HL-60 (cell line): ENCODE measurements around the gene MMP23B.
A peak's percentile ranks its signal among the peaks of the same experiment; 100 is the strongest.

Experiments
- DNase-seq, 2 experiments: peaks; one replicate each; pipeline ENCODE4 v3.0.0-alpha.2; 2010 to 2020; ENCODE audit warnings: low read depth in 1 of 2, low spot score in 1 of 2
- H3K27ac ChIP-seq: fragments of 250-450 bp; sonication (Bioruptor Pico); replicated peaks from 2 replicates; pipeline ENCODE4 v1.5.1; 2020; ENCODE audit warnings: mild to moderate bottlenecking, moderate library complexity
- H3K27me3 ChIP-seq: fragments of 250-450 bp; sonication (Bioruptor Pico); 2 replicates; pipeline ENCODE4 v1.5.1; 2021; ENCODE audit warnings: mild to moderate bottlenecking, moderate library complexity; ENCODE audit not compliant: insufficient read depth, poor library complexity, severe bottlenecking
- H3K4me3 ChIP-seq: replicated peaks from 2 replicates; pipeline ENCODE4 v1.5.1; 2011; ENCODE audit warnings: mild to moderate bottlenecking, control low read depth, low read length; ENCODE audit not compliant: insufficient read depth
- GABPA ChIP-seq: IDR thresholded peaks from 2 replicates; pipeline ENCODE4 v1.6.1; 2012; ENCODE audit warnings: low read depth
- POLR2AphosphoS5 ChIP-seq: IDR thresholded peaks from 2 replicates; pipeline ENCODE4 v1.6.1; 2012; ENCODE audit warnings: low read depth
- SPI1 ChIP-seq: IDR thresholded peaks from 2 replicates; pipeline ENCODE4 v1.6.1; 2012; ENCODE audit warnings: low read depth, mild to moderate bottlenecking, borderline replicate concordance
- TF ChIP-seq, protein P1 (sequence below): IDR thresholded peaks from 2 replicates; pipeline ENCODE4 v1.6.1; 2012; ENCODE audit warnings: low read depth; ENCODE audit not compliant: insufficient replicate concordance
- TF ChIP-seq, protein P2 (sequence below): IDR thresholded peaks from one replicate; pipeline ENCODE4 v1.5.1; 2011; ENCODE audit warnings: low read length, control low read depth, inconsistent platforms; ENCODE audit not compliant: insufficient read depth

MMP23B gene

DNA sequence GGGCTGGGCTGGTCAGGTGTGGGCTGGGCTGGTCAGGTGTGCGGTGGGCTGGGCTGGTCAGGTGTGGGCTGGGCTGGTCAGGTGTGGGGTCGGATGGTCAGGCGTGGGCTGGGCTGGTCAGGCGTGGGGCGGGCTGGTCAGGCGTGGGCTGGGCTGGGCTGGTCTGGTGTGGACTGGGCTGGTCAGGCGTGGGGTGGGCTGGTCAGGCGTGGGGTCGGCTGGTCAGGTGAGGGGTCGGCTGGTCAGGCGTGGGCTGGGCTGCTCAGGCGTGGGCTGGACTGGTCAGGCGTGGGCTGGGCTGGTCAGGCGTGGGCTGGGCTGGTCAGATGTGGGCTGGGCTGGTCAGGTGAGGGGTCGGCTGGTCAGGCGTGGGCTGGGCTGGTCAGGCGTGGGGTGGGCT, 26.2 kb upstream of the MMP23B start:
- no peak overlapping the region for H3K4me3 ChIP-seq
- TF ChIP-seq GABPA (no peak), SPI1 (no peak), POLR2AphosphoS5 (no peak)
- TF ChIP-seq, protein P1, sequence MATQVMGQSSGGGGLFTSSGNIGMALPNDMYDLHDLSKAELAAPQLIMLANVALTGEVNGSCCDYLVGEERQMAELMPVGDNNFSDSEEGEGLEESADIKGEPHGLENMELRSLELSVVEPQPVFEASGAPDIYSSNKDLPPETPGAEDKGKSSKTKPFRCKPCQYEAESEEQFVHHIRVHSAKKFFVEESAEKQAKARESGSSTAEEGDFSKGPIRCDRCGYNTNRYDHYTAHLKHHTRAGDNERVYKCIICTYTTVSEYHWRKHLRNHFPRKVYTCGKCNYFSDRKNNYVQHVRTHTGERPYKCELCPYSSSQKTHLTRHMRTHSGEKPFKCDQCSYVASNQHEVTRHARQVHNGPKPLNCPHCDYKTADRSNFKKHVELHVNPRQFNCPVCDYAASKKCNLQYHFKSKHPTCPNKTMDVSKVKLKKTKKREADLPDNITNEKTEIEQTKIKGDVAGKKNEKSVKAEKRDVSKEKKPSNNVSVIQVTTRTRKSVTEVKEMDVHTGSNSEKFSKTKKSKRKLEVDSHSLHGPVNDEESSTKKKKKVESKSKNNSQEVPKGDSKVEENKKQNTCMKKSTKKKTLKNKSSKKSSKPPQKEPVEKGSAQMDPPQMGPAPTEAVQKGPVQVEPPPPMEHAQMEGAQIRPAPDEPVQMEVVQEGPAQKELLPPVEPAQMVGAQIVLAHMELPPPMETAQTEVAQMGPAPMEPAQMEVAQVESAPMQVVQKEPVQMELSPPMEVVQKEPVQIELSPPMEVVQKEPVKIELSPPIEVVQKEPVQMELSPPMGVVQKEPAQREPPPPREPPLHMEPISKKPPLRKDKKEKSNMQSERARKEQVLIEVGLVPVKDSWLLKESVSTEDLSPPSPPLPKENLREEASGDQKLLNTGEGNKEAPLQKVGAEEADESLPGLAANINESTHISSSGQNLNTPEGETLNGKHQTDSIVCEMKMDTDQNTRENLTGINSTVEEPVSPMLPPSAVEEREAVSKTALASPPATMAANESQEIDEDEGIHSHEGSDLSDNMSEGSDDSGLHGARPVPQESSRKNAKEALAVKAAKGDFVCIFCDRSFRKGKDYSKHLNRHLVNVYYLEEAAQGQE: no peak
- TF ChIP-seq, protein P2, sequence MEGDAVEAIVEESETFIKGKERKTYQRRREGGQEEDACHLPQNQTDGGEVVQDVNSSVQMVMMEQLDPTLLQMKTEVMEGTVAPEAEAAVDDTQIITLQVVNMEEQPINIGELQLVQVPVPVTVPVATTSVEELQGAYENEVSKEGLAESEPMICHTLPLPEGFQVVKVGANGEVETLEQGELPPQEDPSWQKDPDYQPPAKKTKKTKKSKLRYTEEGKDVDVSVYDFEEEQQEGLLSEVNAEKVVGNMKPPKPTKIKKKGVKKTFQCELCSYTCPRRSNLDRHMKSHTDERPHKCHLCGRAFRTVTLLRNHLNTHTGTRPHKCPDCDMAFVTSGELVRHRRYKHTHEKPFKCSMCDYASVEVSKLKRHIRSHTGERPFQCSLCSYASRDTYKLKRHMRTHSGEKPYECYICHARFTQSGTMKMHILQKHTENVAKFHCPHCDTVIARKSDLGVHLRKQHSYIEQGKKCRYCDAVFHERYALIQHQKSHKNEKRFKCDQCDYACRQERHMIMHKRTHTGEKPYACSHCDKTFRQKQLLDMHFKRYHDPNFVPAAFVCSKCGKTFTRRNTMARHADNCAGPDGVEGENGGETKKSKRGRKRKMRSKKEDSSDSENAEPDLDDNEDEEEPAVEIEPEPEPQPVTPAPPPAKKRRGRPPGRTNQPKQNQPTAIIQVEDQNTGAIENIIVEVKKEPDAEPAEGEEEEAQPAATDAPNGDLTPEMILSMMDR: no peak
- no peak overlapping the region for H3K27ac ChIP-seq
- no peaks in the 10 kb centered on the region for H3K27me3 ChIP-seq
- no peak for DNase-seq

- TF ChIP-seq POLR2AphosphoS5 (no peak), SPI1 (no peak), GABPA (no peak)
- TF ChIP-seq, protein P2: no peak
- TF ChIP-seq, protein P1: no peak
- no peak overlapping the region for H3K4me3 ChIP-seq
- no peaks in the 10 kb centered on the region for H3K27me3 ChIP-seq
- peak overlapping the region; percentile 91 for H3K27ac ChIP-seq
- no peak for DNase-seq
Observed at GRCh38 chr1:1606232-1606631, 25.7 kb upstream of the MMP23B start.

DNA sequence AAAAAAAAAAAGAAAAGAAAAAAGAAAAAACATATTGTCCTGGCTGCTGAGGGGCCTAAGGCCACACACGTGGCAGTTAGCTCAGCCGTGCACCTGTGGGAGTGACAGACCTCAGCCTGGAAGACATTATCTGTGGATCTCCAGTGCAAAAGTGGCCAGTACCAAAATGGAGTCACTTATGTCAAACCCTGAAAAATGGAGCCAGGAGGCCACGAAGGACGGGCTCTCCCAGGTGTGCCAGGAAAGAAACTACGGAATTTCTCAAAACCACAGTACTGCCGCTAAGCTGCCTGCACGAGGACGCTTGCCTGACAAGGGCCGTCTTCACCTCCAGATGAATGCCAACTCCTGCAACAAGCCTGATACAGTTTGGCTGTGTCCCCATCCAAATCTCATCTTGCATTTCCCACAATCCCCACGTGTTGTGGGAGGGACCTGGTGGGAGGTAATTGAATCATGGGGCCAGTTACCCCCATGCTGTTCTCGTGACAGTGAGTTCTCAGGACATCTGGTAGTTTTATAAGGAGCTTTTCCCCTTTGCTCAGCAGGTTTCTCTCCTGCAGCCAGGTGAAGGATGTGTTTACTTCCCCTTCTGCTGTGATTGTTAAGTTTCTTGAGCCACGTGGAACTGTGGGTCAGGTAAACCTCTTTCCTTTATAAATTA, 22.0 kb upstream of the MMP23B start:
- no peak for DNase-seq
- Histone ChIP-seq H3K27me3 (no peaks in the 10 kb centered on the region), H3K4me3 (no peak overlapping the region), H3K27ac (no peak overlapping the region)
- TF ChIP-seq SPI1 (no peak), POLR2AphosphoS5 (no peak), GABPA (no peak)
- TF ChIP-seq, protein P1: no peak
- TF ChIP-seq, protein P2: no peak
